Measurements from ENCODE around the gene TSR2.

- TF ChIP-seq CTCF (IDR thresholded peaks at IDR 0.05): no peak
- no peak for TF ChIP-seq POLR2A (IDR thresholded peaks at IDR 0.05)
- TF ChIP-seq POLR2AphosphoS5 (IDR thresholded peaks at IDR 0.05; ENCODE audit: insufficient read depth in 1 of 2, low read depth in 1 of 2): no peak
These were observed 34.0 kb downstream of the TSR2 start for GRCh38 chrX:54473993-54474859.
